Mucosa of descending colon (tissue), 3 donors: Measurements from ENCODE around the gene CNOT9. TPM values are rescaled to one million over a fixed set of nuclear protein-coding genes. Genes with fewer than 3 reads are reported as not detected.
A peak's percentile ranks its signal among the peaks of the same experiment; 100 is the strongest.

Source experiments
- ATAC-seq: fragments of 200-7000 bp; cut with Tn5 transposase; one replicate; pipeline ENCODE4 v1.9.1; 2020; ENCODE audit warnings: mild to moderate bottlenecking, moderate library complexity
- DNase-seq, 3 donors: peaks; one replicate each; pipeline ENCODE4 v3.0.0-alpha.2; 2020
- H3K36me3 ChIP-seq: fragments of 200-600 bp; one replicate; pipeline ENCODE4 v1.8.0; 2021; ENCODE audit warnings: low read depth, mild to moderate bottlenecking
- H3K4me1 ChIP-seq: fragments of 200-600 bp; one replicate; pipeline ENCODE4 v1.8.0; 2021; ENCODE audit warnings: low read depth, mild to moderate bottlenecking
- H3K4me3 ChIP-seq: fragments of 200-600 bp; one replicate; pipeline ENCODE4 v1.8.0; 2021; ENCODE audit warnings: mild to moderate bottlenecking
- H3K9me3 ChIP-seq: fragments of 200-600 bp; one replicate; pipeline ENCODE4 v1.8.0; 2021; ENCODE audit warnings: mild to moderate bottlenecking
- intact Hi-C, 2 donors: fragments of 100-400 bp; cut with DNase I in 1 of 2; cut with micrococcal nuclease in 1 of 2; formaldehyde crosslinking; loops; one replicate each; pipeline versions ENCODE4 v1.11.0 to v1.11.1; 2022; cut with DNase I, micrococcal nuclease
- total RNA-seq, 3 donors: library from RNA; stranded (reverse); fragmentation: NEBNext Ultra II Directional in 2 of 3; extraction: Animal tissue kit (Norgen Biotek cat#: 25700) in 2 of 3; gene quantifications; one replicate each; pipeline versions ENCODE4 v1.2.1 to v1.2.4, GENCODE V29; 2021 to 2023
- TF ChIP-seq, protein P1 (sequence below): fragments of 200-600 bp; IDR thresholded peaks from one replicate; pipeline ENCODE4 v1.8.0; 2022; ENCODE audit warnings: antibody characterized with exemption, mild to moderate bottlenecking
- donor health status: DM: no; HTN: no; CAD: no; lungs with moderate emphysema.
- donor health status: DM: no; HTN: no; CAD: no.
- donor health status: DM: no; HTN: yes; CAD: no.

The CNOT9 gene
- total RNA-seq, 3 donors from 2014 or later = 31.0 to 41.8 (median 37.8) TPM

- Histone ChIP-seq H3K4me1 (no peaks in the 10 kb centered on the region), H3K4me3 (no peak overlapping the region), H3K36me3 (peaks cover 22% of the 10 kb centered on the region), H3K9me3 (no peaks in the 10 kb centered on the region)
- ATAC-seq (no peak), DNase-seq (no peak)
- TF ChIP-seq, protein P1, sequence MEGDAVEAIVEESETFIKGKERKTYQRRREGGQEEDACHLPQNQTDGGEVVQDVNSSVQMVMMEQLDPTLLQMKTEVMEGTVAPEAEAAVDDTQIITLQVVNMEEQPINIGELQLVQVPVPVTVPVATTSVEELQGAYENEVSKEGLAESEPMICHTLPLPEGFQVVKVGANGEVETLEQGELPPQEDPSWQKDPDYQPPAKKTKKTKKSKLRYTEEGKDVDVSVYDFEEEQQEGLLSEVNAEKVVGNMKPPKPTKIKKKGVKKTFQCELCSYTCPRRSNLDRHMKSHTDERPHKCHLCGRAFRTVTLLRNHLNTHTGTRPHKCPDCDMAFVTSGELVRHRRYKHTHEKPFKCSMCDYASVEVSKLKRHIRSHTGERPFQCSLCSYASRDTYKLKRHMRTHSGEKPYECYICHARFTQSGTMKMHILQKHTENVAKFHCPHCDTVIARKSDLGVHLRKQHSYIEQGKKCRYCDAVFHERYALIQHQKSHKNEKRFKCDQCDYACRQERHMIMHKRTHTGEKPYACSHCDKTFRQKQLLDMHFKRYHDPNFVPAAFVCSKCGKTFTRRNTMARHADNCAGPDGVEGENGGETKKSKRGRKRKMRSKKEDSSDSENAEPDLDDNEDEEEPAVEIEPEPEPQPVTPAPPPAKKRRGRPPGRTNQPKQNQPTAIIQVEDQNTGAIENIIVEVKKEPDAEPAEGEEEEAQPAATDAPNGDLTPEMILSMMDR = no peak
- intact Hi-C loops = loop anchor here in 1 of 2 donors (10.0 kb wide), 1 partner anchor 57 kb away; no protein-coding TSS in a partner anchor
Measured at GRCh38 chr2:218642121-218642656, 73.5 kb downstream of the CNOT9 start.

- Histone ChIP-seq H3K4me1 (no peaks in the 10 kb centered on the region), H3K4me3 (no peak overlapping the region), H3K9me3 (no peaks in the 10 kb centered on the region), H3K36me3 (peaks cover 22% of the 10 kb centered on the region)
- TF ChIP-seq, protein P1 = no peak
- DNase-seq (no peak), ATAC-seq (peak; percentile 10)
- intact Hi-C loops = loop anchor here in 1 of 2 donors (10.0 kb wide), 1 partner anchor 58 kb away; no protein-coding TSS in a partner anchor
Measured at GRCh38 chr2:218642786-218643185, 74.1 kb downstream of the CNOT9 start.

DNA sequence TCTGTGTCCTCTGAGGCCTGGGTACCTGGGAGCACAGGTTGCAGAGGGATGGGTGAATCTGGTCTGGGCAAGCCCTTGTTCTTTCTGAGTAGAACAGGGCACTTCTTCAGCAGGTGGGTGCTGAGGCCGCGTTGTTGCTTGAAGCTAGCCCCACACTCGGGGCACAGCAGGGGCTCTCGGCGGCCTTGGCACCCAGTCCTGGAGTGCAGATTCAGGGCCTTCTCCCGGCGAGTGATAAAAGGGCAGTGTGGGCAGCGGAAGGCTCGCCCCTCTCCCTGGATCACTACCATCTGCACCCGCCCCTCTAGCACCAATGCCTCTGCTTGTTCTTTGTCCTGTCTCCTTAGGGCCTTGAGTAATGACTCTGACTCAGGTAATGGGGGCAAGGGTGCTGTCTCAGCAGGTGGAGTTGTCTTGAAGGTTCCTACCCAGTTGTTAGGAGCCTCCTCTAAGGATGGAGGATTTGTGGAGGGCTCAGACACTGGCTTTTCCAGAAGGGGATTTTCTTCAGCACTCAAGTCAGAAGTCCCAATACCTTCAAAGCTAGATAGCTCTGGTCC lies 75.2 kb downstream of the CNOT9 start:
- Histone ChIP-seq H3K9me3 (no peaks in the 10 kb centered on the region), H3K4me3 (no peak overlapping the region), H3K36me3 (peaks cover 16% of the 10 kb centered on the region), H3K4me1 (no peaks in the 10 kb centered on the region)
- TF ChIP-seq, protein P1 = no peak
- intact Hi-C loops = loop anchor here in 1 of 2 donors (10.0 kb wide), 1 partner anchor 59 kb away; no protein-coding TSS in a partner anchor
- no peak for DNase-seq
- ATAC-seq = no peak

DNA sequence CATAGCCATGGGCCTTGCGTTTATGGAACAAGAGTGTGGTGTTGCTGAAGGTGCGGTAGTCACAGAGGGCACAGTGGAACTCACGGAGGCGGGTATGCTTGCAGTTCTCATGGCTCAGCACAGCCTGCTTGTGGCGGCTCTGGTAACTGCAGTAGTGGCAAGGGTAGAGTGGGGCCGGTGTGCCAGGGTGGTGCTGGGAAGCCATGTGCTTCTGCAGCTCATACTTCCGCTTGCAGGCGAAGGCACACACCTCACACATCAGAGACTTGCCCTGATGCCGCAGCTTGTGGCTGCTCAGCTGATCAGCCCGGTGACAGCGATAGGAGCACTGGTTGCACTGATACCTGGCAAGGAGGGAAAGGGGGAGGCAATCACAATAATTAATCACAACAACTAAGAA lies 76.1 kb downstream of the CNOT9 start:
- ATAC-seq (no peak), DNase-seq (no peak)
- TF ChIP-seq, protein P1 = no peak
- Histone ChIP-seq H3K4me3 (no peak overlapping the region), H3K9me3 (no peaks in the 10 kb centered on the region), H3K4me1 (no peaks in the 10 kb centered on the region), H3K36me3 (peaks cover 15% of the 10 kb centered on the region)
- intact Hi-C loops = loop anchor here in 1 of 2 donors (10.0 kb wide), 1 partner anchor 60 kb away; no protein-coding TSS in a partner anchor

- Histone ChIP-seq H3K4me3 (no peak overlapping the region), H3K4me1 (no peaks in the 10 kb centered on the region), H3K36me3 (peaks cover 15% of the 10 kb centered on the region), H3K9me3 (no peaks in the 10 kb centered on the region)
- no peak for DNase-seq
- no peak for ATAC-seq
- TF ChIP-seq, protein P1 = no peak
- intact Hi-C loops = loop anchor here in 1 of 2 donors (10.0 kb wide), 1 partner anchor 60 kb away; no protein-coding TSS in a partner anchor
Measured at GRCh38 chr2:218645126-218645525, 76.5 kb downstream of the CNOT9 start.

Other genes with a start within 250 kb of the CNOT9 start
- not detected for gene CATIP, start 212.0 kb upstream of the CNOT9 start, total RNA-seq
- gene SLC11A1, start 186.6 kb upstream of the CNOT9 start, total RNA-seq = 1 to 10 TPM; 1.2 to 7.8 (median 5.3) TPM
- 100 to 1,000 TPM; 142 to 221 (median 165) TPM for gene CTDSP1, start 169.0 kb upstream of the CNOT9 start, total RNA-seq
- 100 to 1,000 TPM; 194 to 550 (median 341) TPM for gene VIL1, start 149.7 kb upstream of the CNOT9 start, total RNA-seq
- 10 to 100 TPM; 11.5 to 14.3 (median 11.6) TPM for gene USP37, start 488 bp upstream of the CNOT9 start, total RNA-seq
- 10 to 100 TPM in 1 of 3 donors, 1 to 10 TPM in 2; 1.2 to 41.2 (median 2.2) TPM for gene PLCD4, start 39.1 kb downstream of the CNOT9 start, total RNA-seq
- gene ZNF142, start 90.8 kb downstream of the CNOT9 start, total RNA-seq = 10 to 100 TPM; 16.4 to 25.0 (median 19.7) TPM
- 10 to 100 TPM; 32.9 to 54.0 (median 39.8) TPM for gene BCS1L, start 90.8 kb downstream of the CNOT9 start, total RNA-seq
- gene RNF25, start 103.2 kb downstream of the CNOT9 start, total RNA-seq = 10 to 100 TPM; 11.5 to 21.2 (median 15.5) TPM
- 10 to 100 TPM; 24.6 to 48.5 (median 35.1) TPM for gene STK36, start 103.2 kb downstream of the CNOT9 start, total RNA-seq
- 10 to 100 TPM; 21.0 to 30.1 (median 23.8) TPM for gene TTLL4, start 142.0 kb downstream of the CNOT9 start, total RNA-seq
- gene CYP27A1, start 213.3 kb downstream of the CNOT9 start, total RNA-seq = 10 to 100 TPM; 31.0 to 70.0 (median 37.7) TPM